ENCODE measurements around the gene RASA4B. TPM values are rescaled to one million over a fixed set of nuclear protein-coding genes. Genes with fewer than 3 reads are reported as not detected.
"Not testable (repeated sequence)": the region's sequence is repeated elsewhere in the genome, so short reads cannot be mapped to it uniquely, and the experiment has no call there.

RASA4B gene
- total RNA-seq, 2 experiments from 2014 or later: 8.7 to 9.6 TPM

GRCh38 chr7:102497308-102497707 lies 20.3 kb downstream of the RASA4B start:
- H3K9me3 Mint-ChIP-seq; DNase-seq; CTCF ChIA-PET; H3K27ac Mint-ChIP-seq; H3K36me3 Mint-ChIP-seq (ENCODE audit: low read depth); POLR2A ChIA-PET; H3K27me3 Mint-ChIP-seq; H3K4me3 Mint-ChIP-seq; H3K4me1 Mint-ChIP-seq: not testable (repeated sequence)

GRCh38 chr7:102496861-102497260 lies 20.7 kb downstream of the RASA4B start:
- H3K4me3 Mint-ChIP-seq; H3K36me3 Mint-ChIP-seq (ENCODE audit: low read depth); H3K4me1 Mint-ChIP-seq; DNase-seq; H3K27me3 Mint-ChIP-seq; CTCF ChIA-PET; POLR2A ChIA-PET; H3K27ac Mint-ChIP-seq; H3K9me3 Mint-ChIP-seq: not testable (repeated sequence)

- DNase-seq; H3K27ac Mint-ChIP-seq; H3K4me1 Mint-ChIP-seq; H3K36me3 Mint-ChIP-seq (ENCODE audit: low read depth); H3K4me3 Mint-ChIP-seq; CTCF ChIA-PET; H3K27me3 Mint-ChIP-seq; H3K9me3 Mint-ChIP-seq; POLR2A ChIA-PET: not testable (repeated sequence)
Measured at GRCh38 chr7:102494473-102495149, 23.0 kb downstream of the RASA4B start.

- POLR2A ChIA-PET: not testable (repeated sequence)
Measured at GRCh38 chr7:102494026-102494425, 23.6 kb downstream of the RASA4B start.

GRCh38 chr7:102493220-102493935 lies 24.2 kb downstream of the RASA4B start:
- H3K27ac Mint-ChIP-seq; CTCF ChIA-PET; H3K27me3 Mint-ChIP-seq; POLR2A ChIA-PET; H3K36me3 Mint-ChIP-seq (ENCODE audit: low read depth); H3K9me3 Mint-ChIP-seq; H3K4me3 Mint-ChIP-seq; H3K4me1 Mint-ChIP-seq: not testable (repeated sequence)
- DNase-seq: peak; percentile 27

More at GRCh38 chr7:102494026-102494425, 23.6 kb downstream of the RASA4B start:
- H3K4me1 Mint-ChIP-seq; H3K36me3 Mint-ChIP-seq (ENCODE audit: low read depth); H3K4me3 Mint-ChIP-seq; H3K27me3 Mint-ChIP-seq; H3K27ac Mint-ChIP-seq; CTCF ChIA-PET; H3K9me3 Mint-ChIP-seq: not testable (repeated sequence)
- DNase-seq: peak; percentile 25

GRCh38 chr7:102490529-102491075 lies 27.0 kb downstream of the RASA4B start:
- H3K27me3 Mint-ChIP-seq; H3K9me3 Mint-ChIP-seq; POLR2A ChIA-PET; H3K36me3 Mint-ChIP-seq (ENCODE audit: low read depth); H3K4me1 Mint-ChIP-seq; CTCF ChIA-PET; H3K4me3 Mint-ChIP-seq; H3K27ac Mint-ChIP-seq: not testable (repeated sequence)
- peak; percentile 27 for DNase-seq

GRCh38 chr7:102484317-102484716 lies 33.3 kb downstream of the RASA4B start:
- H3K9me3 Mint-ChIP-seq; CTCF ChIA-PET; H3K4me3 Mint-ChIP-seq; H3K27me3 Mint-ChIP-seq; H3K27ac Mint-ChIP-seq; DNase-seq; H3K4me1 Mint-ChIP-seq; POLR2A ChIA-PET; H3K36me3 Mint-ChIP-seq (ENCODE audit: low read depth): not testable (repeated sequence)

GRCh38 chr7:102481962-102482361 lies 35.6 kb downstream of the RASA4B start:
- DNase-seq; POLR2A ChIA-PET; H3K27ac Mint-ChIP-seq; H3K36me3 Mint-ChIP-seq (ENCODE audit: low read depth); H3K27me3 Mint-ChIP-seq; CTCF ChIA-PET; H3K4me3 Mint-ChIP-seq; H3K9me3 Mint-ChIP-seq; H3K4me1 Mint-ChIP-seq: not testable (repeated sequence)

GRCh38 chr7:102479982-102480637 lies 37.5 kb downstream of the RASA4B start:
- POLR2A ChIA-PET; H3K4me3 Mint-ChIP-seq; H3K36me3 Mint-ChIP-seq (ENCODE audit: low read depth); H3K27me3 Mint-ChIP-seq; H3K9me3 Mint-ChIP-seq; H3K4me1 Mint-ChIP-seq; H3K27ac Mint-ChIP-seq; CTCF ChIA-PET: not testable (repeated sequence)
- DNase-seq: peak; percentile 52

GRCh38 chr7:102479209-102479584 lies 38.4 kb downstream of the RASA4B start:
- H3K27ac Mint-ChIP-seq; POLR2A ChIA-PET; H3K27me3 Mint-ChIP-seq; H3K9me3 Mint-ChIP-seq; DNase-seq; CTCF ChIA-PET; H3K4me1 Mint-ChIP-seq; H3K4me3 Mint-ChIP-seq; H3K36me3 Mint-ChIP-seq (ENCODE audit: low read depth): not testable (repeated sequence)

- H3K9me3 Mint-ChIP-seq; H3K4me1 Mint-ChIP-seq; POLR2A ChIA-PET; H3K27me3 Mint-ChIP-seq; CTCF ChIA-PET; H3K36me3 Mint-ChIP-seq (ENCODE audit: low read depth): not testable (repeated sequence)
- Mint-ChIP-seq H3K27ac (peak within 1 kb of the TSS; percentile 83), H3K4me3 (peak within 1 kb of the TSS; percentile 88)
- DNase-seq: peak; percentile 97
Measured at GRCh38 chr7:102478314-102479208, 39.0 kb downstream of the RASA4B start, which contains the start of gene POLR2J. POLR2J (minus strand) TSS chr7:102478922; CDS start chr7:102478860, 62 bp downstream.

- H3K27me3 Mint-ChIP-seq, H3K27ac Mint-ChIP-seq, POLR2A ChIA-PET, H3K9me3 Mint-ChIP-seq, H3K4me1 Mint-ChIP-seq, H3K4me3 Mint-ChIP-seq, CTCF ChIA-PET, DNase-seq: not testable (repeated sequence)
- peaks cover 11% of the 10 kb centered on the region for H3K36me3 Mint-ChIP-seq (ENCODE audit: low read depth)
Measured at GRCh38 chr7:102474736-102475435, 42.7 kb downstream of the RASA4B start.

- H3K4me3 Mint-ChIP-seq, POLR2A ChIA-PET, DNase-seq, H3K4me1 Mint-ChIP-seq, H3K27ac Mint-ChIP-seq, H3K27me3 Mint-ChIP-seq, H3K9me3 Mint-ChIP-seq, CTCF ChIA-PET: not testable (repeated sequence)
- H3K36me3 Mint-ChIP-seq (ENCODE audit: low read depth): peaks cover 11% of the 10 kb centered on the region
Measured at GRCh38 chr7:102474116-102474515, 43.5 kb downstream of the RASA4B start.
